Nephron progenitor cell (in vitro differentiated cells): ENCODE data around the gene NBAS.

Experiments used
- DNase-seq: peaks from one replicate; pipeline ENCODE4 v3.0.0; 2021
- H3K27ac Mint-ChIP-seq: 2 replicates; pipeline ENCODE4 v1.8.0; 2021; ENCODE audit warnings: mild to moderate bottlenecking, moderate library complexity, mixed read lengths
- H3K27me3 Mint-ChIP-seq: 2 replicates; pipeline ENCODE4 v1.8.0; 2021; ENCODE audit warnings: mild to moderate bottlenecking, low read depth, mixed read lengths; ENCODE audit not compliant: poor library complexity
- H3K36me3 Mint-ChIP-seq: 2 replicates; pipeline ENCODE4 v1.8.0; 2021; ENCODE audit warnings: low read depth, mixed read lengths
- H3K4me1 Mint-ChIP-seq: 2 replicates; pipeline ENCODE4 v1.8.0; 2021; ENCODE audit warnings: mixed read lengths
- H3K4me3 Mint-ChIP-seq: 2 replicates; pipeline ENCODE4 v1.8.0; 2021; ENCODE audit warnings: mild to moderate bottlenecking, moderate library complexity, mixed read lengths
- H3K9me3 Mint-ChIP-seq: 2 replicates; pipeline ENCODE4 v1.8.0; 2021; ENCODE audit warnings: mild to moderate bottlenecking, moderate library complexity, mixed read lengths
- CTCF ChIP-seq: fragments of 200-600 bp; sonication (generic); IDR thresholded peaks from 2 replicates; pipeline ENCODE4 v1.5.0; 2021; ENCODE audit warnings: antibody characterized with exemption

The NBAS gene

GRCh38 chr2:15201009-15201408 lies 360.1 kb downstream of the NBAS start:
- Mint-ChIP-seq H3K4me1 (no peaks in the 10 kb centered on the region), H3K27ac (no peak overlapping the region), H3K36me3 (peaks cover 38% of the 10 kb centered on the region), H3K27me3 (no peaks in the 10 kb centered on the region), H3K9me3 (no peaks in the 10 kb centered on the region), H3K4me3 (no peak overlapping the region)
- TF ChIP-seq CTCF: no peak
- no peak for DNase-seq

- Mint-ChIP-seq H3K4me3 (no peak overlapping the region), H3K4me1 (no peaks in the 10 kb centered on the region), H3K9me3 (no peaks in the 10 kb centered on the region), H3K36me3 (peaks cover 38% of the 10 kb centered on the region), H3K27ac (no peak overlapping the region), H3K27me3 (no peaks in the 10 kb centered on the region)
- DNase-seq: no peak
- no peak for TF ChIP-seq CTCF
These were observed 360.6 kb downstream of the NBAS start for GRCh38 chr2:15200581-15200980.

GRCh38 chr2:15198051-15198450 lies 363.1 kb downstream of the NBAS start:
- H3K4me1 Mint-ChIP-seq: no peaks in the 10 kb centered on the region
- no peaks in the 10 kb centered on the region for H3K9me3 Mint-ChIP-seq
- H3K4me3 Mint-ChIP-seq: no peak overlapping the region
- no peak for TF ChIP-seq CTCF
- H3K27ac Mint-ChIP-seq: no peak overlapping the region
- DNase-seq: no peak
- peaks cover 25% of the 10 kb centered on the region for H3K36me3 Mint-ChIP-seq
- H3K27me3 Mint-ChIP-seq: peaks cover 3% of the 10 kb centered on the region

GRCh38 chr2:15195813-15196212 lies 365.3 kb downstream of the NBAS start:
- no peak overlapping the region for H3K27ac Mint-ChIP-seq
- no peaks in the 10 kb centered on the region for H3K4me1 Mint-ChIP-seq
- peaks cover 3% of the 10 kb centered on the region for H3K27me3 Mint-ChIP-seq
- DNase-seq: no peak
- H3K4me3 Mint-ChIP-seq: no peak overlapping the region
- TF ChIP-seq CTCF: no peak
- H3K9me3 Mint-ChIP-seq: no peaks in the 10 kb centered on the region
- peaks cover 28% of the 10 kb centered on the region for H3K36me3 Mint-ChIP-seq

GRCh38 chr2:15191789-15192188 lies 369.3 kb downstream of the NBAS start:
- Mint-ChIP-seq H3K4me1 (no peaks in the 10 kb centered on the region), H3K27ac (no peak overlapping the region), H3K4me3 (no peak overlapping the region), H3K36me3 (peaks cover 46% of the 10 kb centered on the region), H3K9me3 (no peaks in the 10 kb centered on the region), H3K27me3 (peaks cover 6% of the 10 kb centered on the region)
- DNase-seq: no peak
- no peak for TF ChIP-seq CTCF

GRCh38 chr2:15189216-15189615 lies 371.9 kb downstream of the NBAS start:
- DNase-seq: no peak
- no peak overlapping the region for H3K27ac Mint-ChIP-seq
- TF ChIP-seq CTCF: no peak
- peaks cover 6% of the 10 kb centered on the region for H3K27me3 Mint-ChIP-seq
- no peak overlapping the region for H3K4me3 Mint-ChIP-seq
- no peaks in the 10 kb centered on the region for H3K9me3 Mint-ChIP-seq
- peaks cover 50% of the 10 kb centered on the region for H3K36me3 Mint-ChIP-seq
- H3K4me1 Mint-ChIP-seq: peaks cover 14% of the 10 kb centered on the region
